Measurements from ENCODE around the gene APOBEC3A. TPM values are rescaled to one million over a fixed set of nuclear protein-coding genes. Genes with fewer than 3 reads are reported as not detected.
"Not testable (repeated sequence)": the region's sequence is repeated elsewhere in the genome, so short reads cannot be mapped to it uniquely, and the experiment has no call there.

Gene APOBEC3A
- total RNA-seq, 1 donor from 2014 or later: not detected

DNA sequence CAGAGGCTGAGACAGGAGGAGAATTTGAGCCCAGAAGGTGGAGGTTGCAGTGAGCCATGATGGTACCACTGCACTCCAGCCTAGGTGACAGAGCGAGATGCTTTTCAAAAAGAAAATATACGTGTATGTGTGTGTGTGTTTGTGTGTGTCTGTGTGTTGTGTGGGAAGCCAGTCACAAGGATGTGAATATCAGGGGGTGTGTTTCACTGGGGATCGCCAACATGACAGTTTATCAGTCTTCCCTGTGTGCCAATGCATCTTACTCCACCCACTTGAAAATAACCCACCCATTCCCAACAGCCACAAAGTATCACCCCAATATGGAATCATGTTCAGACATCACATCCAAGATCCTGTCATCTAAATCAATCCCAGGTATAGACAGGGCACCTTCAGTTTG lies 14.4 kb downstream of the APOBEC3A start:
- Mint-ChIP-seq H3K4me3 (ENCODE audit: unreplicated experiment) (no peak overlapping the region), H3K36me3 (ENCODE audit: low read depth) (peaks cover 2% of the 10 kb centered on the region), H3K9me3 (ENCODE audit: low read depth) (peaks cover 2% of the 10 kb centered on the region), H3K27ac (ENCODE audit: unreplicated experiment) (no peak overlapping the region), H3K27me3 (ENCODE audit: low read depth) (peaks cover 36% of the 10 kb centered on the region), H3K4me1 (ENCODE audit: low read depth) (no peaks in the 10 kb centered on the region)
- no peak for TF ChIP-seq CTCF (IDR thresholded peaks at IDR 0.05)
- DNase-seq (ENCODE audit: low spot score): no peak

GRCh38 chr22:38972558-38972957 lies 15.1 kb downstream of the APOBEC3A start:
- H3K36me3 Mint-ChIP-seq (ENCODE audit: low read depth): peaks cover 2% of the 10 kb centered on the region

GRCh38 chr22:38973289-38974169 lies 16.1 kb downstream of the APOBEC3A start:
- Mint-ChIP-seq H3K4me3 (ENCODE audit: unreplicated experiment) (no peak overlapping the region), H3K36me3 (ENCODE audit: low read depth) (peaks cover 2% of the 10 kb centered on the region), H3K27ac (ENCODE audit: unreplicated experiment) (no peak overlapping the region), H3K4me1 (ENCODE audit: low read depth) (no peaks in the 10 kb centered on the region), H3K27me3 (ENCODE audit: low read depth) (peaks cover 31% of the 10 kb centered on the region), H3K9me3 (ENCODE audit: low read depth) (peaks cover 5% of the 10 kb centered on the region)
- DNase-seq (ENCODE audit: low spot score): peak; percentile 54
- TF ChIP-seq CTCF (IDR thresholded peaks at IDR 0.05): peak; percentile 83

More at GRCh38 chr22:38972558-38972957, 15.1 kb downstream of the APOBEC3A start:
- Mint-ChIP-seq H3K9me3 (ENCODE audit: low read depth) (peaks cover 5% of the 10 kb centered on the region), H3K4me1 (ENCODE audit: low read depth) (no peaks in the 10 kb centered on the region), H3K27ac (ENCODE audit: unreplicated experiment) (no peak overlapping the region), H3K4me3 (ENCODE audit: unreplicated experiment) (no peak overlapping the region), H3K27me3 (ENCODE audit: low read depth) (peaks cover 33% of the 10 kb centered on the region)
- no peak for DNase-seq (ENCODE audit: low spot score)
- TF ChIP-seq CTCF (IDR thresholded peaks at IDR 0.05): no peak

DNA sequence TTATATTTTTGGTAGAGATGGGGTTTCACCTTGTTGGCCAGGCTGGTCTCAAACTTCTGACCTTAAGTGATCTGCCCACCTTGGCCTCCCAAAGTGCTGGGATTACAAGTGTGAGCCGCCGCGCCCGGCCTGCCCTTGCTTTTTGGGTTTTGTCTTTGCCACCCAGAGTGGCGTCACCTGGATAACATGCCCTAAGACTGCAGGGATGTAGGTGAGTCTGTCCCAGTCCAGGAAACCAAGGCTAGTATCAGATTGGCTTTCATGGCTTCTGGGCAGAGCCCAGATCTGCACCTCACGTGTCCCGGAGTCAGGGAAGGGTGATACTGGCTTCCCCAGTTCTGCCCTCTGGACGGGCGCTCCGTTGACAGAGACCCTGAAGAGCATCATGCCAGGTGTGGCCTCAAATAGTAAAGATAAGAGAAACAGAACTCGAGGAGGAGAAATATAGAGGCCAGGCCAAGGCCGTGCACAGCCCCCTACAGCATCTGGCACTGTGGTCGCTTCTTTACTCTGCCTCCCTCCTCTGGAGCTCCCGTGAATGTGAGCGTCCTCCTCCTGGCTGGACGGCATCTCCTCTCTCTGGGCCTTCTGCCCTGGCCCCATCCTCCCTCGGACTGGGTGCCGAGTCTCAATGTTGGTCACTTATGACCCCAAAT lies 16.9 kb downstream of the APOBEC3A start:
- no peak for TF ChIP-seq CTCF (IDR thresholded peaks at IDR 0.05)
- no peaks in the 10 kb centered on the region for H3K4me1 Mint-ChIP-seq (ENCODE audit: low read depth)

DNA sequence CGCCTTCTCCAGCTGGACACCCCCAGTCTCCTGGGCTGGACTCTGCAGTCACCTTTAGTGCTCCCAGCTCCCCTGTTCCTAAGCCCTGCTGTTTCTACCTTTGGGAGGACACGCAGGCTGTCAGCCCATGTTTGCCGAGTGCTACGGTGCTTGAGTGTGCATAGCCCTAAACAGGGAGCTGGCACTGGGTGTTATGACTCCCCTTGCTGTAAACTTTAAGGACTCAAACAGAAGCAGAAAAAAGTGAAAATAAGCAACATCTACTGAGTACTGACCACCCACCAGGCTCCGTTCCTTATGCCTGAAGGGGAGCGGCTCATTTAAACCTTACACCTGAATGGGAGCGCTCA lies 17.4 kb downstream of the APOBEC3A start:
- peaks cover 23% of the 10 kb centered on the region for H3K27me3 Mint-ChIP-seq (ENCODE audit: low read depth)
- no peak overlapping the region for H3K4me3 Mint-ChIP-seq (ENCODE audit: unreplicated experiment)
- H3K36me3 Mint-ChIP-seq (ENCODE audit: low read depth): peaks cover 2% of the 10 kb centered on the region
- H3K4me1 Mint-ChIP-seq (ENCODE audit: low read depth): no peaks in the 10 kb centered on the region
- no peak overlapping the region for H3K27ac Mint-ChIP-seq (ENCODE audit: unreplicated experiment)
- no peak for DNase-seq (ENCODE audit: low spot score)
- TF ChIP-seq CTCF (IDR thresholded peaks at IDR 0.05): no peak
- peaks cover 5% of the 10 kb centered on the region for H3K9me3 Mint-ChIP-seq (ENCODE audit: low read depth)

More for the DNA sequence above, 16.9 kb downstream of the APOBEC3A start:
- no peak overlapping the region for H3K27ac Mint-ChIP-seq (ENCODE audit: unreplicated experiment)
- peaks cover 26% of the 10 kb centered on the region for H3K27me3 Mint-ChIP-seq (ENCODE audit: low read depth)
- DNase-seq (ENCODE audit: low spot score): peak; percentile 58
- H3K4me3 Mint-ChIP-seq (ENCODE audit: unreplicated experiment): no peak overlapping the region
- H3K9me3 Mint-ChIP-seq (ENCODE audit: low read depth): peaks cover 5% of the 10 kb centered on the region
- H3K36me3 Mint-ChIP-seq (ENCODE audit: low read depth): peaks cover 2% of the 10 kb centered on the region

DNA sequence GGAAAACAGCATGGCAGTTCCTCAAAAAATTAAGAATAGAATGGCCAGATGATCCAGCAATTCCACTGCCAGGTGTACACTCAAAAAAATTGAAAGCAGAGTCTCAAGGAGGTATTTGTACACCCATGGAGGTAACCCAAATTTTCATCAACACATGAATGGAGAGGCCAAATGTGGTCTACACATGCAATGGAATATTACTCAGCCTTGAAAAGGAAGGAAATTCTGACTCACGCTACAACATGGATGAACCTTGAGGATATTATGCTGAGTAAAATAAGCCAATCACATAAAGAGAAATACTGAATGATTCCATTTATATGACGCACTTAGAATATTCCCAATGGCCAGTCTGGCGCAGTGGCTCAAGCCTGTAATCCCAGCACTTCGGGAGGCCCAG lies 19.9 kb downstream of the APOBEC3A start:
- not testable (repeated sequence) for H3K4me3 Mint-ChIP-seq (ENCODE audit: unreplicated experiment)

DNA sequence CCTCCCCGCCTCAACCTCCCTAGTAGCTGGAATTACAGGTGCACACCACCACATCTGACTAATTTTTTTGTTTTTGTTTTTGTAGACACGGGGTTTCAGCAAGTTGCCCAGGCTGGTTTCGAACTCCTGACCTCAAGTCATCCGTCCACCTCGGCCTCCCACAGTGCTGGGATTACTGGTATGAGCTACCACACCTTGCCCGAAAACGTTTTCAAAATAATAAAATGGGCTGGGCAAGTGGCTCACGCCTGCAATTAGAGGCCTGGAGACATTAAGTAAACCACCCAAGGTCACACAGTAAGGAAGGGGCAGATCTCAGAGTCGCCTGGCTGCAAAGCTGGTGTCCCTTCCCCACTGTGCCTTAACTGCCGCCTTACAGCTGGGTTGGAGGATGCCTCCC lies 23.2 kb downstream of the APOBEC3A start:
- H3K27ac Mint-ChIP-seq (ENCODE audit: unreplicated experiment); H3K36me3 Mint-ChIP-seq (ENCODE audit: low read depth); H3K27me3 Mint-ChIP-seq (ENCODE audit: low read depth); H3K9me3 Mint-ChIP-seq (ENCODE audit: low read depth); H3K4me3 Mint-ChIP-seq (ENCODE audit: unreplicated experiment): not testable (repeated sequence)
- H3K4me1 Mint-ChIP-seq (ENCODE audit: low read depth): peaks cover 17% of the 10 kb centered on the region
- peak; percentile 17 for DNase-seq (ENCODE audit: low spot score)

More for the DNA sequence above, 19.9 kb downstream of the APOBEC3A start:
- DNase-seq (ENCODE audit: low spot score); H3K9me3 Mint-ChIP-seq (ENCODE audit: low read depth); H3K27me3 Mint-ChIP-seq (ENCODE audit: low read depth); H3K27ac Mint-ChIP-seq (ENCODE audit: unreplicated experiment); H3K36me3 Mint-ChIP-seq (ENCODE audit: low read depth): not testable (repeated sequence)
- peaks cover 11% of the 10 kb centered on the region for H3K4me1 Mint-ChIP-seq (ENCODE audit: low read depth)
